GM18507 (cell line): ENCODE results near the gene POC1B.

ENCODE experiments used
- DNase-seq: peaks from one replicate; pipeline ENCODE4 v3.0.0; 2011; ENCODE audit warnings: low read depth; ENCODE audit not compliant: insufficient read length; ENCODE audit errors: extremely low spot score
- FAIRE-seq: peaks from 2 replicates; lab custom pipeline; 2011; peaks lifted over from hg19 to GRCh38; lab: Jason Lieb, UNC

The POC1B gene

GRCh38 chr12:89395712-89396111, 130.1 kb downstream of the POC1B start:
- FAIRE-seq (no peak), DNase-seq (no peak)

GRCh38 chr12:89393551-89394121, 132.2 kb downstream of the POC1B start:
- DNase-seq, result no peak

GRCh38 chr12:89392391-89392790, 133.5 kb downstream of the POC1B start:
- FAIRE-seq (no peak), DNase-seq (no peak)

More at GRCh38 chr12:89393551-89394121, 132.2 kb downstream of the POC1B start:
- no peak for FAIRE-seq

- FAIRE-seq (no peak), DNase-seq (no peak)
Observed at GRCh38 chr12:89391726-89392336, 134.0 kb downstream of the POC1B start.

- FAIRE-seq (no peak), DNase-seq (no peak)
Observed at GRCh38 chr12:89390802-89391673, 134.8 kb downstream of the POC1B start.

GRCh38 chr12:89389755-89390661, 135.8 kb downstream of the POC1B start:
- no peak for DNase-seq
- FAIRE-seq, result no peak

GRCh38 chr12:89386138-89386537, 139.7 kb downstream of the POC1B start:
- DNase-seq (no peak), FAIRE-seq (no peak)

GRCh38 chr12:89384807-89385206, 141.0 kb downstream of the POC1B start:
- no peak for FAIRE-seq

GRCh38 chr12:89384050-89384758, 141.6 kb downstream of the POC1B start:
- DNase-seq (no peak), FAIRE-seq (no peak)

More at GRCh38 chr12:89384807-89385206, 141.0 kb downstream of the POC1B start:
- DNase-seq, result no peak

GRCh38 chr12:89383235-89384049, 142.4 kb downstream of the POC1B start:
- FAIRE-seq, result no peak

GRCh38 chr12:89382328-89382727, 143.5 kb downstream of the POC1B start:
- DNase-seq (no peak), FAIRE-seq (no peak)

More at GRCh38 chr12:89383235-89384049, 142.4 kb downstream of the POC1B start:
- no peak for DNase-seq

- no peak for DNase-seq
- FAIRE-seq, result no peak
Observed at GRCh38 chr12:89379839-89380467, 145.9 kb downstream of the POC1B start.

GRCh38 chr12:89379148-89379838, 146.6 kb downstream of the POC1B start:
- DNase-seq, result no peak
- FAIRE-seq, result no peak

- FAIRE-seq (no peak), DNase-seq (no peak)
Observed at GRCh38 chr12:89376844-89377243, 149.0 kb downstream of the POC1B start.

GRCh38 chr12:89376202-89376529, 149.7 kb downstream of the POC1B start:
- no peak for FAIRE-seq

GRCh38 chr12:89373763-89374572, 151.9 kb downstream of the POC1B start:
- FAIRE-seq, result no peak
- DNase-seq, result no peak

More at GRCh38 chr12:89376202-89376529, 149.7 kb downstream of the POC1B start:
- DNase-seq, result no peak
